GM21723 (cell line): ENCODE measurements around the gene DHDH.

ENCODE experiments used
- ATAC-seq: cut with Tn5 transposase; IDR thresholded peaks from one replicate; pipeline ENCODE4 v1.9.1; 2021; ENCODE audit warnings: mild to moderate bottlenecking, moderate library complexity; ENCODE audit not compliant: unreplicated experiment

The DHDH gene

DNA sequence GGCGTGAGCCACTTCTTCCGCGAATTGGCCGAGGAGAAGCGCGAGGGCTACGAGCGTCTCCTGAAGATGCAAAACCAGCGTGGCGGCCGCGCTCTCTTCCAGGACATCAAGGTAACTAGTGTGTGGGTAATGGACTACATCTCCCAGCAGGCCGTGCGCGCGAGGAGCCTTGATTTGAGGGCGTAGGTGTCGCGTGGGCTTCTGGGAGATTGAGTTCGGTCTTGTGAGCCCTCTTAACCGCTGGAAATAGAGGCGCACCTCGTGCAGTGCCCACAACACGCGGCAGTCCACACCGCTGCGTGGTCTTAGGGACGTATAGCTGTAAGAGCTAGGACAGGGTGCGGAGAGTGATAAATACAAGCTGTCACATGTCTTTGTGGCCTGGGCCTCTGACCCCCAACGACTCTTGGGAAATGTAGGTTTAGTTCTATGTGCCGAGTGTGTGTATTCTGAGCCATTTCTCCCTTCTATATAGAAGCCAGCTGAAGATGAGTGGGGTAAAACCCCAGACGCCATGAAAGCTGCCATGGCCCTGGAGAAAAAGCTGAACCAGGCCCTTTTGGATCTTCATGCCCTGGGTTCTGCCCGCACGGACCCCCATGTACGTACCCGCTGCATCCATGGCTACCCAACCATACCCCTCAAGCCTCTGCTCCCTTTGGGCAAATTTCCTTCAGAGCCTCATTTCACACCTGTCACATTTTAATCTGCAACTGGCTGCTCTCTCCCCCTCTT is 32.5 kb downstream of the DHDH start:
- peak; percentile 22 for ATAC-seq

DNA sequence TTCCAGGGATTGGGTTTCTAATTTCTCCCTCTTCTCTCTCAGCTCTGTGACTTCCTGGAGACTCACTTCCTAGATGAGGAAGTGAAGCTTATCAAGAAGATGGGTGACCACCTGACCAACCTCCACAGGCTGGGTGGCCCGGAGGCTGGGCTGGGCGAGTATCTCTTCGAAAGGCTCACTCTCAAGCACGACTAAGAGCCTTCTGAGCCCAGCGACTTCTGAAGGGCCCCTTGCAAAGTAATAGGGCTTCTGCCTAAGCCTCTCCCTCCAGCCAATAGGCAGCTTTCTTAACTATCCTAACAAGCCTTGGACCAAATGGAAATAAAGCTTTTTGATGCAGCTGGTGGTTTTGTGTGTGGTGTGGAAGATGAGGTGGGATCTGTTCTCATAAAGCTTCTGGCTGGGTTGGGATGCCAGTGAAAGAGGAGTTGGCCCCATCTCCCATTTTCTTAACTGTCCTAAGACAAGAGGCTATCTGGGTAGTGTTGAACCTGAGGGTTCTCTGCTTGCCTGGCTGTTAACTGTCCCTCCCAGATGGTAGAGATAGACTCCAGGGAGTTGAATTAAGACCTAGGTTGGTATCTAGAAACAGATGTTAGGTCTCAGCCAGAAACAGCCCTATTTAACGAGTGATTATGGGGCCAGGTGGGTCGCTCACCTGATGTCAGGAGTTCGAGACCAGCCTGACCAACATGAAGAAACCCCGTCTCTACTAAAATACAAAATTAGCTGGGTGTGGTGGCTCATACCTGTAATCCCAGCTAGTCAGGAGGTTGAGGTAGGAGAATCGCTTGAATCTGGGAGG is 33.2 kb downstream of the DHDH start:
- no peak for ATAC-seq

DNA sequence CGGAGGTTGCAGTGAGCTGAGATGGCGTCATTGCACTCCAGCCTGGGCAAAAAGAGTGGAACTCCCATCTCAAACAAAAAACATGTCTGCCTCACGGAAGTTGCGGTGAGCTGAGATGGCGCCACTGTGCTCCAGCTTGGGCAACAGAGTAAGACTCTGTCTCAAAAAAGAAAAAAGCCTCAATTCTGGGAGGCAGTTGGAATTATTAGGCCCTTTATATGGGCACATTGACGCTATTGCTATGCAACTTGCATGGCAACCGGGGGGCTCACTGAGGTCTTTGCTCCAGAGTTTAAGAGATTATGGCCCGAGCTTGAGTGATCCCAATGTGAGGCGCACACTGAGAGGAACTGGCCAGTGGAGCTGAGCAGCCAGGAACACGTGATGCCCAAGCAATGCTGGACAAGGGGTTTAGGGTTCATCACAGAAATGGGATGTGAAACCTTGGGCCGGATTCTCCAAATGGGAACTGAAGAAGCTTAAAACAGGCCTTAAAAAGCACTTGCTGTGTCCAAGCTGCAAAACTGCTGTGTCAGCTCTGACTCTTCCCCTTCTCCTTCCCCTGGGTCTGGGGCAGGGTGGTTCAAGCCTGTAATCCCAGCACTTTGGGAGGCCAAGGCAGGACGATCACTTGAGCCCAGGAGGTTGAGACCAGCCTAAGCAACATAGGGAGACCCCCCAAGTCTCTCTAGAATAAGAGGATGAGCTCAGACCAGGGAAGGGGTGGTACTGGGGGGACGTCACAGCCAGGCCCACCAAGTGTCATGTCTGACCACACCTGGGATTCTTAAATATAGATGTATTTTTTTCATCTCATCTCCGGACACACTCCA is 34.1 kb downstream of the DHDH start:
- no peak for ATAC-seq

GRCh38 chr19:48968179-48968661 is 34.7 kb downstream of the DHDH start:
- ATAC-seq, result no peak

DNA sequence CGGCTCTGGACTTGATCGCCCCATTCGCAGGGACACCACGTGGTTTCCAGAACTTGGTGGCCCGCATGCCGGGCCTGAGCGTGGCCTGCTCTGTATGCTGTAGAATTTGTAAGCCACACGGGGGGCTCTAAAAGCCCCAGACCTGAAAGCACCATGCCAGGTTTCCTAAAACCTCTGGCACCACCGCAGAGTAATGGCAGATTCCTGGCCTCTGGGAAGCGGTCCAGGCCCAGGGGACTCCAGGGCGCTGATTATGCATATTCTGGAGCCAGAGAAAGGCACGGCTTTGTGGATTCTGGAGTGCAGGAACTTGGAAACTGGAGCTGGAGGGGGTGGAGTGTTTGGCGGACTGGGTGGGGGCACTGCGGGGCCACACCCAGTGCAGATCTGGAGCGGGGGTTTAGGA is 35.3 kb downstream of the DHDH start:
- no peak for ATAC-seq

DNA sequence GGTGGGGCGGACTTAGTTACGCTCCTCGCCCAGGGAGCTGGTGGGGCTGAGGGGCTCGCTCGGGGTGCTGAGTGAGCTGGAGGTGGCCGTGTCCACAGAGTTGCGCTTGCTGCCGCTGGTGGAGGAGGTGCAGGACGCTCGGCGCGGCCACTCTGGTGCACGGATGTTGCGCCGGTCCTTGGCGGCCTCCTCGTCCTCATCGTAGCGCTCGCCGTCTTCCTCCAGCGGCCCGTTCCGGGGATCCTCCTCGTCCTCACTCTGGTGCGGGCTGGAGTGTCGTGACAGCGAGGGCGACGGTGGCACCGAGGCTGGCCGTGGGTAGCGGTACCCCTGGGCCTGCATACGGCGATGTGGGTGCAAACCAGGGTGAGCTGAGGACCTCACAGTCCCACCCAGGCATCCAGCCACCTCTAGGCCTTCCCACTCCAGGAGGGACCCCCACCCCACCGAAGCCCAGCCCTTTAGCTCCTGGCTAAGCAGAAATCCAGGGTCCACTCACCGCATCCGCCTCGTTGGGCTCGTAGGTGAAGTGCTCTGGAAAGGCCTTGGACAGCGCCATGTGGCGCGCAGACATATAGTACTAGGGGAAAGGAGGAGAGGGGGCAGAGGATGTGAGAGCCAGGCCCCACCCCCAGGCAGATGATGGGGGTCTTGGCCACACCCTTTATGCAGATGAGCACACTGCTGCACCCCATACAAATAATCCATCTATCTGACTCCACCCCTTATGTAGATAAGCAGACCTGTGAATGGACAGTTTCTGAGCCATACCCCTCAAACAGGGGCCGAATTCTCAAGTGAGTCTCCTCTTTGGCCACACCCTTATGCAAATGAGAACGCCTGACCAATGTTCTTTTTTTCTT is 36.0 kb downstream of the DHDH start:
- ATAC-seq, result no peak

GRCh38 chr19:48970139-48970766 is 36.8 kb downstream of the DHDH start:
- ATAC-seq, result no peak

GRCh38 chr19:48970923-48971395 is 37.5 kb downstream of the DHDH start:
- ATAC-seq, result no peak

GRCh38 chr19:48975947-48976847 is 42.7 kb downstream of the DHDH start:
- no peak for ATAC-seq

- no peak for ATAC-seq
Observed at GRCh38 chr19:48977061-48977460, 43.6 kb downstream of the DHDH start.

GRCh38 chr19:48982280-48982679 is 48.8 kb downstream of the DHDH start:
- ATAC-seq, result no peak

- ATAC-seq, result no peak
Observed at GRCh38 chr19:48985711-48986110, 52.2 kb downstream of the DHDH start.

DNA sequence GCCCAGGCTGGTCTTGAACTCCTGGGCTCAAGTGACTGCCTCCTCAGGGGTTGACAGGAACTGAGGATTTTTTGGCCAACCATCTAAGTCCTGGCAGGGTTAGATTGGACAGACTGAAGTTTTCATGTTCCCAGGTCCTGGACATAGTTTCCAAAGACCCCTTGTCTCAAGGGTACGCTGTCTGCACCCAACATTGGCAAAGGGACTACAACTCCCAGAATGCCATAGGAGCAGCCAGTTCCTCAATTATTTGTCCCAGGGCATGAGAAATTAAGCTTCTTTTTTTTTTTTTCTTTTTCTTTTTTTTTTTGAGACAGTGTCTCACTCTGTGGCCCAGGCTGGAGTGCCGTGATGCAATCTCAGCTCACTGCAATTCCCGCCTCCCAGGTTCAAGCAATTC is 52.7 kb downstream of the DHDH start:
- no peak for ATAC-seq

DNA sequence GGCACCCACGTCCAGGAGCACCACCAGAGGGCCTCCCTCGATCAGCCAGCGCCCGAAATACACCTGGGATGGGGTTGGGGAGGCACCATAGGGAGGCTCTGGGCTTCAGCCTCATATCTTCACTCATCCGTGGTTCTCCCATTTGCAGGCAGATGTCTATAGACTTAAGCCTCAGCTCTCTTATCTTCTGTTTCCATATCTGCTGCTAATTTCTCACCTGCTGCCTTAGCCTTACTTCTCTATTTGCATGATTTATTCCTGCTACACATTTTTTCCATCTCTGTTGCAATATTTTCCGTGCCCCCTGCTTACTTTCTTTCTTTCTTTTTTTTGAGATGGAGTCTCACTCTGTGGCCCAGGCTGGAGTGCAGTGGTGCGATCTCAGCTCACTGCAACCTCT is 53.8 kb downstream of the DHDH start:
- no peak for ATAC-seq

DNA sequence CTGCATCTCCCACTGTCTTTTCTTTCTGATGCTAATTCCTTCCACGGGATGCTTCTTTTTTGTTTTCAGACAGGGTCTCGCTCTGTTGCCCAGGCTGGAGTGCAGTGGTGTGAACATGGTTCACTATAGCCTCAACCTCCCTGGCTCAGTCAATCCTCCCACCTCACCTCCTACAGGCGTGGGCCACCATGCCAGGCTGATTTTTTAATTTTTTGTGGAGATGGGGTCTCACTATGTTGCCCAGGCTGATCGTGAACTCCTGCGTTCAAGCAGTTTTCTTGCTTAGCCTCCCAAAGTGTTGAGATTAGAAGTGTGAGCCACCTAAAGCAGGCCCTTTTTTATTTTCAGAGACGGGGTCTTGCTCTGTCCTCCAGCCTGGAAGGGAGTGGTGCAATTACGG is 54.8 kb downstream of the DHDH start:
- no peak for ATAC-seq

DNA sequence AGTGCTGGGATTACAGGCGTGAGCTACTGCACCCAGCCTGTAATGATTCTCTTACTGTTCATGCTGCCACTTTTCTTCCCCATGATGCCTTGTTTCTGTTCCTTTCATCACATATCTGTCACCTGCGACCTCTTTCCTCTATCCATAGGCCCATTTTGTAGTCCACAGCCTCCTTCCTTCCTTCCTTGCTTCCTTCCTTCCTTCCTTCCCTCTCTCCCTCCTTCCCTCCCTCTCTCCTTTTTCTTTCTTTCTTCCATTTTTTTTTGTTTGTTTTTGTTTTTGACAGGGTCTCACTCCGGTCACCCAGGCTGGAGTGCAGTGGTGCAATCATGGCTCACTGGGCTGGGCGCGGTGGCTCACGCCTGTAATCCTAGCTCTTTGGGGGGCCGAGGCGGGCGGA is 55.4 kb downstream of the DHDH start:
- ATAC-seq, result no peak

- no peak for ATAC-seq
Observed at GRCh38 chr19:48989701-48990291, 56.3 kb downstream of the DHDH start.

DNA sequence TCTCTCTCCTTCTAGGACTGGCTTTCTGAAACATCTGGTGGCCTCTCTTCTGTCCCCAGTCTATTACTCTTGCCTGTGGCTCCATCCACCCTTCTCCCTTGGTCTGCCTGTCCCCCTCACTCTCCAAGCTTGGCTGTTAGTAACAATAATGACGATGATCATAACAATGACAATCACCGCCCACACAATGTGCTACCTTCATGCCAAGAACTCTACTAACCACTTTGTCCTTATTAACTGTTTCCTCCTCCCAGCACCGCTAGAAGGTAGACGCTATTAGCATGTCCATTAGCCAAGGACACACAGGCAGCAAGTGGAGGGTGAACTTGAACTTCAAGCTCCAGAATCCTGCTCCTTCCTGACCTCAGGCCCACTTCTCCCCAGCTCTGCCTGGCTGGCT is 56.9 kb downstream of the DHDH start:
- ATAC-seq, result no peak
